ENCODE data around the gene GREM1.

The GREM1 gene

DNA sequence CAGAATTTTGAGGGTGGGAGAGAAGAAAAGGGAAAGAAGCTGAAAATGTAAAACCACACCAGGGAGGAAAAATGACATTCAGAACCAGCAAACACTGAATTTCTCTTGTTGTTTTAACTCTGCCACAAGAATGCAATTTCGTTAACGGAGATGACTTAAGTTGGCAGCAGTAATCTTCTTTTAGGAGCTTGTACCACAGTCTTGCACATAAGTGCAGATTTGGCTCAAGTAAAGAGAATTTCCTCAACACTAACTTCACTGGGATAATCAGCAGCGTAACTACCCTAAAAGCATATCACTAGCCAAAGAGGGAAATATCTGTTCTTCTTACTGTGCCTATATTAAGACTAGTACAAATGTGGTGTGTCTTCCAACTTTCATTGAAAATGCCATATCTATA, 15.5 kb downstream of the GREM1 start:
- no peak for DNase-seq

DNA sequence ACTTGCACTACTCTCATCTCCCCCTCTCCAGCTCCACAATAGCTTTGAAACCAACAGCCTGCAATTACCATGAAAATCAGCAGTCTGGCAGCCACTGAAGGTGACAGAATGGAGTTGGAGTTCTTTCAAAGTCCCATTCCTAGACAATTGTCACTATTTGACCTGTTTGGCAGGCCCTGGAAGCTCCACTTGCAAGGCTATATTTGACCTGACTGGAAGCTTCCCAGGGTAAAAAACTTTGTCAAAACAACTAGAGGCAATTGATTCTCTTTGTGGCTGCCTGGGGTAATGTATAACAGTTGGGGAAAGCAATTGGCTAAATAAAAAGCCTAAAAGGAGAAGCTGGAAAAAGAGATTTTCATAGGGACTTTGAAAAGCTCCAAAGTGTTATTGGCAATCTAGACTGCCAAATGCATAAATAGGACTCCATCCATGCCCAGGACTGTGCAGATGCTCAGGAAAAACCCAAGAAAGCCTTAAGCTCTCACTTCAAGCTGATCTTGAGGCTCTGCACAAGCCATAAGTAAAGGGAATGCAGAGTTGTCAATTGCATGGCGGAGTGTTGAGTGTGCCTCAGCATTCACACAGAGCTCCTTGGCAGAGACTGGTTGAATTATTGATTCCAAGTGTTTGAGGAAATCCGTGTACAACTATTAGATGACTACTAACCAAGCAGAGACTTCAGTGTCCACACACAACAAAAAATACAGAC, 18.3 kb downstream of the GREM1 start:
- DNase-seq, result no peak

DNA sequence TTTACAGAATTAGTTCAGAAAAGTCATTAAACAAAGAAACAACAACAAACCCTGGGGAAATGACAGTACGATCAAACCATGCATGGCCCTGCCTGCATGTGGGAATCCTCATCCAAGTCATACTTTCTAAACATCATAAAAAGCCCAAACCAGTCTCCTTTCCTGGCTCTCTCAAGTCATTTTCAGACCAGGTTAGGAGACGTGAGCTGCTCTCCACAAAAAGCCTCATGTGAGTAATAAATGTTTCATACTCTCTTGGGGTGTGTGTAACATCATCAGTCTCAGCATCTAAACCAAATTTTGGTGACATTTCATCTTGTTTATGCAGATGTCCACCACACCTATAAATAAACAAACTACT, 18.9 kb downstream of the GREM1 start:
- no peak for DNase-seq

DNA sequence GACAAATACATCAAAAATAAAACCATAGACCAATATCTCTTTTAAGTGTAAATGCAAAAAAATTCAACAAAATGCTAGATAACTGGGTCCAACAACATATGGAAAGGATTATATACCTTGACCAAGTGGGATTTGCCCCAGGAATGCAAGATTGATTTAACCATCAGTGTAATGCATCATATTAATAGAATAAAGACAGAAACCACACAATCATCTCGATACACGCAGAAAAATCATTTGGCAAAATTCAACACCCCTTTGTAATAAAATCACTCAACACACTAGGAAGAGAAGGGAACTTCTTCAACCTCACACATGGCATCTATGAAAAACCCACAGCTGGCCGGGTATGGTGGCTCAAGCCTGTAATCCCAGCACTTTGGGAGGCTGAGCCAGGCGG, 19.5 kb downstream of the GREM1 start:
- DNase-seq, result no peak

DNA sequence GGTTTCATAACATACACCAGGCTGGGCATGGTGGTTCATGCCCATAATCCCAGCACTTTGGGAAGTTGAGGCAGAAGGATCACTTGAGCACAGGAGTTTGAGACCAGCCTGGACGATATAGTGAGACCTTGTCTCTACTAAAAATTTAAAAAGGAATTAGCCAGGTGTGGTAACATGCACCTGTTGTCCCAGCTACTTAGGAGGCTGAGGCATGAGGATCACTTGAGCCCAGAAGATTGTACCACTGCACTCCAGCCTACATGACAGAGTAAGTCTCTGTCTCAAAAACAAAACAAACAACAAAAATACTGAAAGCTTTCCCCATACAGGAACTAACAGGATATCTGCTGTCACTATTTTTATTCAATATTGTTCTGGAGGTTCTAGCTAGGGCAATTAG, 20.9 kb downstream of the GREM1 start:
- DNase-seq, result no peak

DNA sequence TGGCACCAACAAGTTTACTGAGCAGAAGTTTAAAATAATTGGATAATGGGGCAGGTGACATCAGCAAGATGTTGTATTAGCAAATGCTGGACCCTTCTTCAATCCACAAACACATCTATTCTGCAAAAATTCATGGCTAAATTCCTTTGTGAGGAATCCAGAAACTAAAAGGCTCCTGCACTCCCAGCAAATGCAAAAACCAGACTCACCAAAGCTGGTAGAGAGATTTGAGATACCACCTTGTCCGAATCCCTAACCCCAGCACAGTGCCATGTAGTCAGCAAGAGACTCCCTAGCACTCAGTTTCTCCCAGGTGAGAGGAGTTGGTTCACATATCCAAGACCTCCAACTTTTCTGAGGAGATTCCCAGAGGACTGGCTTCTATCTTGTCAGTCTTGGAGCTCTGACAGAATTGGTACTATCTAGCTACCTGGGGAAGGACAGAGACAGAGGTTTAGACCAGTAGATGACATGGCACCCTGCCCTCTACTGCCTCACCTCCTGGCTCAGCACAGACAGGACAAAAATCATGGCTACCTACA, 21.8 kb downstream of the GREM1 start:
- DNase-seq, result no peak

DNA sequence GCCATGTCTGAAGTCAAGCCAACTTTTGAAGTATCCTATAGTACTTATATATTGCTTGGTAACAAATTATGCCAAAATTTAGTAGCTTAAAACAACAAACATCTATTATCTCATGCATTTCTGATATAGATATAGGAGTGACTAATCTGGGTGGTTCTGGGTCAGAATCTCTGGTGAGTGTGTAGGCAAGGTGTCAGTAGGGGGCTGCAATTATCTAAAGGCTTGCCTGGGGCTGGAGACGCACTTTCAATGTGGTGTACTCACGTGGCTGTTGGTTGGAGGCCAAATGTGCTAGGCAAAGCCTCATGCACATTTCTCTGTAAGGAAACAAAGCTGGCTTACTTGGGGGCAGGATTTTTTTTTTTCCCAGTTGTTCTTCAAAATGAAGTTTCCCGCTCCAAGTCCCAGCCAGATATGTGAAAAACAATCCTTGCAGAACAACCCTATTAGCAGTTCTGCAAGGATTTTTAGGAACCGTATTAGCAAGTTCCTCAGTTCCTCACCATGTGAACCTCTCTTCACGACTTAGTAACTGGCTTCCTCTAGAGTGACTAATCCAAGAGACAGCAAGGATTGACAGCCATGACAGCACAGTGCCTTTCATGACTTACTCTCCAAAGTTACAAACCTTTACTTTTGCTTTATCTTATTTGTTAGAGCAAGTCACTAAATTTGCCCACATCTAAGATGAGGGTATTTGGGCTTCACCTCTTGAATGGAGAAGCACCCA, 25.8 kb downstream of the GREM1 start:
- DNase-seq, result no peak

DNA sequence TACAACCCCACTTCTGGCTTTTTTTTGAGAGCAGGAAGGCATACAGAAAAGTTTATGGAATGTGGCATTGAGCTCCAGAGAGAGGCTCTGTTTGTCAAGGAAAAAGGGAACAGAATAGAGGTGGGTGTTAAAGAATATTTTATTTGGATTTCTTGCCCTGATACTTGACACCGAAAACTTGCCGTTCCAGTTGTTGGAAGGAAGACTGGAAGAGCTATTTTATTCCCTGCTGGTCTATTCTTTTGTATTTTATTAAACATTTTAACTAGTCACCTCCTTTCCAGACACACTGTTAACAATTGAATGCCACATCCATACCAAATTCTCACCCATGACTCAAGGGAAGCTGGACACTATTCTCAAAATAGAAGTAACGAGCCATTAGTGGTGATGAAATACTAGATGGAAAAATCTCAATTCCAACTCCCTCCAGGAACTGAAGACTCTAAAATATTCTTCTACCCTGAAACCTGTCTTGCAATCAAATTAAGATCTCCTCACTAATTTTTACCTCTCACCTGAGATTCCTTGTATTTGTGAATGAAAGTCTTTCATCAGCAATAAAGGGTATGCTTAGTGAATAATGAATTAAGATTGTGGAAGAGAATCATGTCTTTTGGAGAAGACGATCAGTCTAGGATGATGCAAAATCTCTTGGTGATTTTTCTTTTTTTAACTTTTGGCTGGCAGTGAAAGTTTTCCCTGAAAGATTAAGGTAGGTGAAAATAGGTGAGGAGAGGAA, 28.5 kb downstream of the GREM1 start:
- no peak for DNase-seq

DNA sequence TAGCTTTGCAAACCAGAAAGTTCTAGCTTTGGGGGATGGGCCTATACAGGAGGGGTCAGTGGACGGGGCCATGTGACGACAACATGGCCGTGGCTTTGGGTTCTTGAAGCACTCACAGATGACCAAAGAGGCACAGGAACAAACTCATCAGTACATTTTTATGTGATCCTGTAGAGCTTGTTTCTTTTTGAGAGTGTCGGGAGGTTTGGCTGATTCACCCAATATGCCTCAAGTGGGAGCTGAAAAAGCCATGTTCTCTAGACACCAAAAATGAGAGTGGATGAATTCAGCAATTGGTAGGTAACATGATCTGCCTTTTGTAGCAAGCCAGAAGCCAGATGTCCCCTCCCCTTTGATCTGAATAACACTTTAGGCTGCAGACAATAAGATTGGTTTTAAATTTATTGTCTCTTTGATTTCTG, 30.1 kb downstream of the GREM1 start:
- no peak for DNase-seq

DNA sequence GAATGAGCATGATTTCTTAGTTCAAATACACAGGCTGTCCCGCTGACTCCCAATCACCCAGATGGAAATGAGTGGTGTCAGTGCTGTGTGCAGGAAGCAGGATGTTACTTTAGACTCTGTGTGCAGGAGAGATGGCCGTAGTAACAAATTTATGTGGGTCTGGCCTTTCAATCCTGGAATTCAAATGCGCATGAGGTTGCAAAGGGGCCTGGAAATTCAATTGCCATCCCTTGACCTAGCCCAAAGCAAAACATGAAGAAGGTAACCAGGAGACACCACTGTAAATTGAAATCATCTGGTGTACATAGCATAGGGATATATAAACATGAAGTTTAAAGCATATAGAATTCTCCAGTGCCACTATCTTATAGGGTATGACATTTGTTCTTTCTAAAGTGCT, 33.2 kb downstream of the GREM1 start:
- no peak for DNase-seq

DNA sequence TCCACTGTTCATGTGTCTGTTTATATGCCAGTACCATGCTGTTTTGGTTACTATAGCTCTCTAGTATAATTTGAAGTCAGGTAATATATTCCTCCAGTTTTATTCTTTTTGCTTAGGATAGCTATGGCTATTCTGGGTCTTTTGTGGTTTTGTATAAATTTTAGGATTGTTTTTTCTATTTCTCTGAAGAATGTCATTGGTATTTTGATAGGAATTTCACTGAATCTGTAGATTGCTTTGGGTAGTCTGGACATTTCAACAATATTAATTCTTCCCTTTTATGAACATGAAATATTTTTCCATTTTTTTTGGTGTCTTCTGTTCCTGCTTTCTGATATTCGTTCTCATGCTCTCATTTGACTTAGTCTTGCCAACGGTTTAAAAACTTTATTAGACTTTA, 39.6 kb downstream of the GREM1 start:
- no peak for DNase-seq

DNA sequence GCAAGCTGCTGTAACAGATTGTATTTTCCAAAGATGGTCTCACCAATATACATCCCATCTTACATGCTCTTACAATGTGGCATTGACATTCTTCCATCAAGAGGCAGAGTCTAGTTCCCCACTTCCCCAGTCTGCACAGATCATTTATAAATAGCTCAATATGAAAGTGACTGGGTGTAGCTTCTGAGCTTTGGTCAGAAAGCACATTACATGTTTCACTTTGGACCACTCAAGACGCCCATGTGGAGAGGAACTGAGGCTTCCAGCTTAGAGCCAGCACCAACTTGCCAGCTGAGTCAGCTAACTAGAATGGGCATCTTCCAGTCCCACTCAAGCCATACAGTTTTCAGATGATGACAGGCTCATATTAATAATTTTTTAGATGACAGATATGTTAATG, 45.5 kb downstream of the GREM1 start:
- no peak for DNase-seq

DNA sequence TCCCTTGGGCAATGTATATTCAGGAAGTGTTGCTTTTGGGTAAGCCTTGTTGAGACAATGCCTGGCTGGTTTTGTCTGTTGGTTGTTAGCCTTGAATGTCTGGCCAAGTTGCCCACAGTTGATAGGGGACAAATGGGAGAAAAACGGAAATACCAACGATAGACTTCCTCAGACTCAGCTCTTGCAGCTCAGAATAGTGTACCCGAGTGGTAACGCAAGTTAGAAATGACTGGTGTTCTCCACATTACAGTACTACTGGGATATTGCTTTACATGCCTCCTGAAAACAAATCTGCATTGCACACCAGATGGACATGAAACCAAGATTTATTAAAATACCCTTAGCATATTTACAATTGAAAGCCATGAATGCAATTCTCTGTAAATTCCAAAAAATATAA, 47.4 kb downstream of the GREM1 start:
- DNase-seq, result no peak

DNA sequence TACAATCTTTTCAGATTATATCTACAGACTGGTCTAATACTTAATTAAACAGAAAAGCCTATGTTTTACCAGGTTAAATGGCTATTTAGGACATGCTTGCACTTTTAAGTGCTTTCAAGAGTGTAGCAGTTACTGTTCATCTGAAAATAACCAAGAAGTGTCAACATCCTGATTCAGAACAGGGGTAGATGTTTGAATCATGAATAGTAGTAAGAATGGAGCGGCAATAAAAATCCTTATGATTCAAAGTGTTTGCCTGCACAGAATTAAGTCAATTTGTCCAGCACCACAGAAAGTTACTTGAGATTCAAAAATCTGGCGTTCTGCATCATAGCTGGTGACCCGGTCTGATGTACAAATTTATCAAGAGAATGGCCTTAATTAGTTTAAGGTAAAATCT, 48.3 kb downstream of the GREM1 start:
- DNase-seq, result no peak

DNA sequence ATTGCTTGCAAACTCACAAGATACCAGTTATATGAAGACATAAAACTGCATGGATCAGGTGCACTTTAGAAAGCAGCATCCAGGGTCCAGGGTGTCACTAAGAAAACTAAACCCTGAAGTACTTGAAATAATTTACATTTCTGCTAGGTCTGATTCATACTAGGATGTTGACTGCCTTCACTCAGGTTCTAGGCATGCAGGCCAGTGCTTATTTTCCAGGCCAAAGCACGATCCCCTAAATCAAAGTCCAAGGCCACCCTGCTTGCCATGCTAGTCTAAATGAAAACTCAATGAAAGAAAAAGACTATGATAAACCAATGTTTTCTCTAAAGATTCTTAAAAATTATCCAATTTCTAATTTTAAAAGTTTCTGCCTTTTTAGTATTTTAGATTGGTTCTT, 49.4 kb downstream of the GREM1 start:
- DNase-seq, result no peak

DNA sequence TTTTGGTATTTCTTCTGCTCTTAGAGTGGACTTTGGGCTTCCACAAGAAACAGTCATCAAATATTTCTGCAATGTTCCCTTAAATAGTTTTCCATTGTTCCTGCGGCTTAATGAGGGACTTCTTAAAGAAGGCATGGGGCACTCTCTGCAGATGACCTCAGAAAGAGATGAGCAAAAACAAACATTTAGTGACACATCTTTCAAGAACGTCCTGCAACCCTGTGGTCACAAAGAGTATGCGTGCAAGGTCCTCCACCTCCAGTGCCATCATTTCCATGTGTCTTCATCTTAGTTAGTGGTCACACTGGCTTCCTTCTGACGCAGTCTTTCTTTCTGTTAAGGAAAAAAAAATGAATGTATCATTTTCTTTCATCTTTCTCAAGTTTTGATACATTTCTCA, 56.2 kb downstream of the GREM1 start:
- DNase-seq, result peak; percentile 2

DNA sequence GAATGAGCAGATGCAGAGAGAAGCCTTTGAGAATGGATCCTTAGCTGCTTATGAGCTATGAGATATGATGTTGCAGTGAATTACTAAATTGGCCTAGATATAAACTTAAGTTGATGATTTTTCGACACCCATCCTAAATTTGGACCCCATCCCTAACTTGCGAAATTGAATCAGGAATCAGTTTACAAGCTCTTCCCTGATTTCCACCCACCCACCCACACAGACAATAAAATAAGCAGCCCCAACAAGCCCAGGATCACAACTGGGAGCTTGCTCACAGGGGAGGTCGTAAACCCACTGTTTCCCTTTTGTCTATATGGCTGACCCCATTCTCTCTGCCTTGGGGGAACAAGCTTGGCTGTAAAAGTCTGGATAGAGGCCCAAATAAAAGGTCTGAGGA, 57.3 kb downstream of the GREM1 start:
- DNase-seq, result no peak

DNA sequence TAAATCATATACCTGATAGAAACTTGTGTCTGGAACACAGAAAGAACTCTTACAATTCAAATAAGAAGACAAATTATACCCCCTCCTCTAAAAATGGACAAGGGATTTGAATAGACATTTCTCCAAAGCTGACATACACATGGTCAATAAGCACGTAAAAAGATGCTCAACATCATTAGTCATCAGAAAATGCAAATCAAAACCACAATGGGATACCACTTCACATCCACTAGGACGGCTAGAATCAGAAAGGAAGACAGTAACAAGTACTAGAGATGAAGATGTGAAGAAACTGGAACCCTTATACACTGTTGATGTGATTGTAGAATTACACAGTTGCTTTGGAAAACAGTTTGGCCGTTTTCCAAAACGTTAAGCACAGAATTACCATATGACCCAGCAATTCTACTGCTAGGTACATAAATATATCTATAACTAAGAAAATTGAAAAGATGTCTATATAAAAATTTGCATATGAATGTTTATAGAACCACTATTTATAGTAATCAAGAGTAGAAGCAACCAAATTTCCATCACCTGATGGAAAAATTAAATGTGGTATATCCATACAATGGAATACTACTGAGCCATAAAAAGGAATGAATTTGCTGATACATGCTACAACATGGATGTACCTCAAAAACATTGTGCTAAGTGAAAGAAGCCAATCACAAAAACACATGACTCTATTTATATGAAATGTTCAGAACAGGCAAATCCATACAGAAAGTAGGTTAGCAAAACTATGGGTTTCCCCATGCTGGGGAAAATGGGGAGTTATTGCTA, 60.8 kb downstream of the GREM1 start:
- DNase-seq, result no peak

DNA sequence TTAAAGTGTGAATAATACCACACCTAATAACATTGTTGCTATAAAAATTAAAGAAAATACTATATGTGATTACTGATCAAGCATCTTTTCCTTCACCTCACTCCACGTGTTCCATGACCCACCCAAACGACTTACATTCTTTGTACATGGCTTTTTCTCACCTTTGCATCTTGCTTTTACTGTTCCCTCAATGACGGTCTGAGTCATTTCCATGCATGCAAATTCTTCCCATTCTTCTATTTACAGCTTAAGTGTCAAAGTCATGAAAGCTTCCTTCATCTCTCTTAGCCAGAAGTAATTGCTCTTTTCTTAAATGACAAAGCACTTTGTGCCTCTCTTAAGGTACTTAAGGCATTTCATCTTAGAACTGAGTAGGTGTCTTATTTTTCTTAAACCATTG, 64.0 kb downstream of the GREM1 start:
- DNase-seq, result no peak

DNA sequence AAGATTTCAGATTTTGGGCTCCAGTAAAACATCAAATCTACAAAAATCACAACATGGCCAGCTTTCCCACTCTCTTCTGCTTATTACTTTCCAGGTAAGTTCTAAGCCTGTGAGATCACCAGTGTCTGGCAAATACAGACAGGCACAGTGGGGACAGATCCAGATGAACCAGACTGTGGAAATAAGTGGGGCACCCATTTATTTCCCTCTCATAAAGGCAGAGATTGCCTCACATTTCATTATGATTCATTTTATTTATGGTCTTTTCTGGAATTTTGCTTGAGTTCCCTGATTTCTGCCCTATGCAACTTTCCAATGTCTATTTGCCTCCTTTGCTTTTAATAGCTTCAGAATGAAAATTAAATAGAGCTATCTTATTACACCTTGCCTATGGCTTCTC, 66.8 kb downstream of the GREM1 start:
- no peak for DNase-seq

DNA sequence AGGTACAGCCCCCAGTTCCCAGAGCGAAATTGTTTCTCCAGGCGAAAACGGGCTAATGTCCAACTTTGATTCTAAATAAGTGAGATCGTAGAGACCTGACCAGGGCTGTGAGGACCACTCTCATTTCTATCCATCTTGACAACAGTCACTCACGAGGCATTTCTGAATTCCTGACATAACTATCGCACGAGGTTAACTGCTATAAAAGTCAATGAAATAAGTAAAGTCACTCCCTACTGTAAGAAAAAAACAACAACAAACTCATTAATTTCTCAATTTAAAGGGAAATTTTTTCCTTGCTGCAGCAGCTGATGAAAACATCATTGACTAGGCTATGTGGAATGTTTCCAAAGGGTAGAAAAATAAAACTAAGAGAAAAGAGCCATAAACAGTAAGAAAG, 69.1 kb downstream of the GREM1 start:
- no peak for DNase-seq

DNA sequence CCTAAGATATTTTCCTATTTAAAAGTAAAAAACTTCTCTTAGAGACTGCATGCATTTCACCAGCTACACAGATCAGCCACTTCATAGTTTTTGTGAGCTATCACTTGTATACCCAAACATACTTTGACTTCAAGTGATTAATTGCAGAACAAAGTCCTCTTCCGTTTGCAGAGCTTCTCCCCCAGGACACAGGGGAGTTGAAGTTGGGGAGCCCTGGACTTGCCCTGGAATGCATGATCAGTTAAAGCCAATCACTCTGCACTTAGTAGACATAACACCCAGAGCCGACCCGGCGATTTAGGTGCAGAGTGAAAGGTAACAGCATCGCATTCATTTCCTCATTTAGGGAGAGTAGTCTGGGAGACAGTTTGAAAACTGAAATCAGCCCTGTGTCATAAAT, 70.1 kb downstream of the GREM1 start:
- DNase-seq, result no peak

DNA sequence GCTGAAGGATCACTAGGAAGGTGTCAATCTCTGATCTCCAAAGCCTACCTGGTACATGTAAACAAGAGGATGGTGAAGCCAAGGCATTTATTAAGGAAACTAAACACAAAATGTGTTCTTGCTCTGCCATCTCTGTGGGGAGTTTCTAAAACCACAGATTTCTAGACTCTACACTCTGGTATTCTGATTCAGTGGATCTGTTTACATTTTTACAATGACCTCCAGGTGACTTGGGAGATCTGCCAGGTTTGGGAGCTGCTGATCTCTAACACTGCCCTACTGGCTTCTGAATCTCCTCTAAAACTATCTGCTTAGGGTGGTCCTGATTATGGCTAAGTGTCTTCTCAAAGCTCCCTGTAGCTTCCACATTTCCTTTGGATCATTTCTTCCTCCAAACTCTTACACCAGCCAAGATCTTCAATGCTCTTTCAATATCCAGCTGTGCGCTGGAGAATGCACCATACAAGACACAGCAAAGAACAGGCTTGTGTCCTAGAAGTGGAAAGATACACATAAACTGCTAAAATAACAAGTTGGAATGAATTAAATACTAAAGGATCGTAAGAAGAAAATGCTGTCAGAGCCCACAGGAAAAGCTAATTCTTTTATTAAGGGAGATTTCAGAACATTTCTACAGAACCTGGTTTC, 72.7 kb downstream of the GREM1 start:
- no peak for DNase-seq
